Hepatocyte (in vitro differentiated cells): Measurements from ENCODE around the gene TEX11. TPM values are rescaled to one million over a fixed set of nuclear protein-coding genes. Genes with fewer than 3 reads are reported as not detected.
"Not testable (repeated sequence)": the region's sequence is repeated elsewhere in the genome, so short reads cannot be mapped to it uniquely, and the experiment has no call there.

ENCODE experiments used
- DNase-seq: peaks from one replicate; pipeline ENCODE4 v3.0.0-alpha.2; 2016; ENCODE audit warnings: low spot score
- H2AFZ ChIP-seq: fragments of 200-600 bp; sonication (generic); 2 replicates; pipeline ENCODE4 v1.6.0; 2016; ENCODE audit warnings: antibody characterized with exemption, mild to moderate bottlenecking
- H3K27ac ChIP-seq: fragments of 200-600 bp; sonication (generic); 2 replicates; pipeline ENCODE4 v1.5.1; 2016; ENCODE audit warnings: mild to moderate bottlenecking
- H3K27me3 ChIP-seq: fragments of 200-600 bp; sonication (generic); 2 replicates; pipeline ENCODE4 v1.6.1; 2016
- H3K36me3 ChIP-seq: fragments of 200-600 bp; sonication (generic); replicated peaks from 2 replicates; pipeline ENCODE4 v1.5.1; 2016; ENCODE audit warnings: low read depth; ENCODE audit not compliant: insufficient read depth
- H3K4me1 ChIP-seq: fragments of 200-600 bp; sonication (generic); 2 replicates; pipeline ENCODE4 v1.5.1; 2016; ENCODE audit warnings: mild to moderate bottlenecking, moderate library complexity; ENCODE audit not compliant: insufficient read depth
- H3K4me2 ChIP-seq: fragments of 200-600 bp; sonication (generic); 2 replicates; pipeline ENCODE4 v1.6.0; 2016
- H3K4me3 ChIP-seq: fragments of 200-600 bp; sonication (generic); 2 replicates; pipeline ENCODE4 v1.5.1; 2016; ENCODE audit warnings: mild to moderate bottlenecking
- H3K79me2 ChIP-seq: fragments of 200-600 bp; sonication (generic); 2 replicates; pipeline ENCODE4 v1.6.0; 2017; ENCODE audit warnings: mild to moderate bottlenecking
- H3K9me2 ChIP-seq: fragments of 200-600 bp; sonication (generic); replicated peaks from 2 replicates; pipeline ENCODE4 v1.6.0; 2017; ENCODE audit warnings: mild to moderate bottlenecking; ENCODE audit not compliant: insufficient read depth
- H3K9me3 ChIP-seq: fragments of 200-600 bp; sonication (generic); 2 replicates; pipeline ENCODE4 v1.5.1; 2016; ENCODE audit warnings: low read depth, mild to moderate bottlenecking
- H4K20me1 ChIP-seq: fragments of 200-600 bp; sonication (generic); 2 replicates; pipeline ENCODE4 v1.6.0; 2016; ENCODE audit warnings: mild to moderate bottlenecking; ENCODE audit not compliant: insufficient read depth, poor library complexity, severe bottlenecking
- CTCF ChIP-seq: fragments of 200-600 bp; sonication (generic); IDR thresholded peaks from 2 replicates; pipeline ENCODE4 v1.5.1; 2016; ENCODE audit warnings: antibody characterized with exemption, mild to moderate bottlenecking; ENCODE audit not compliant: poor library complexity
- EZH2 ChIP-seq: fragments of 200-600 bp; sonication (generic); IDR thresholded peaks from 2 replicates; pipeline ENCODE4 v1.6.1; 2016; ENCODE audit warnings: antibody characterized with exemption, mild to moderate bottlenecking, borderline replicate concordance
- EZH2phosphoT487 ChIP-seq: fragments of 200-600 bp; sonication (generic); IDR thresholded peaks from one replicate; pipeline ENCODE4 v1.6.1; 2018; ENCODE audit warnings: antibody characterized with exemption, mild to moderate bottlenecking, low read depth, moderate library complexity; ENCODE audit not compliant: unreplicated experiment, severe bottlenecking
- WGBS: methylation state at CpG from one replicate; pipeline ENCODE4 v1.1.6; 2016; ENCODE audit warnings: low lambda C conversion rate; ENCODE audit errors: missing lambda C conversion rate; 5-methylcytosine and 5-hydroxymethylcytosine counted together
- polyA plus RNA-seq: library from polyadenylated mRNA; unstranded; fragments of >200 nt; fragmentation: Nextera tagmentation; extraction: Ambion mirVana; gene quantifications from 2 replicates; pipeline ENCODE4 v1.2.1, GENCODE V29; 2016
- total RNA-seq: library from RNA; depleted of rRNA; stranded (reverse); fragments of >200 nt; gene quantifications from 2 replicates; pipeline ENCODE4 v1.2.3, GENCODE V29; 2014

Gene TEX11
- total and polyA plus RNA-seq, 2 experiments from 2014 or later: 0.20 TPM; not detected in 1

DNA sequence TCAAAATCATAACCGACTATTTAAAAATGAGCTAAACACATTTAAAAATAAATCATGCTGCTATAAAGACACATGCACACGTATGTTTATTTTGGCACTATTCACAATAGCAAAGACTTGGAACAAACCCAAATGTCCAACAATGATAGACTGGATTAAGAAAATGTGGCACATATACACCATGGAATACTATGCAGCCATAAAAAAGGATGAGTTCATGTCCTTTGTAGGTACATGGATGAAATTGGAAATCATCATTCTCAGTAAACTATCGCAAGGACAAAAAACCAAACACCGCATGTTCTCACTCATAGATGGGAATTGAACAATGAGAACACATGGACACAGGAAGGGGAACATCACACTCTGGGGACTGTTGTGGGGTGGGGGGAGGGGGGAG lies 251.0 kb downstream of the TEX11 start:
- DNase-seq, H2AFZ ChIP-seq, H3K36me3 ChIP-seq, H3K4me1 ChIP-seq, H3K9me2 ChIP-seq, H3K4me3 ChIP-seq, H4K20me1 ChIP-seq, H3K9me3 ChIP-seq, H3K27me3 ChIP-seq, H3K79me2 ChIP-seq, H3K27ac ChIP-seq, H3K4me2 ChIP-seq: not testable (repeated sequence)
- WGBS: 86% methylated on average over 4 of the region's 4 CpGs

DNA sequence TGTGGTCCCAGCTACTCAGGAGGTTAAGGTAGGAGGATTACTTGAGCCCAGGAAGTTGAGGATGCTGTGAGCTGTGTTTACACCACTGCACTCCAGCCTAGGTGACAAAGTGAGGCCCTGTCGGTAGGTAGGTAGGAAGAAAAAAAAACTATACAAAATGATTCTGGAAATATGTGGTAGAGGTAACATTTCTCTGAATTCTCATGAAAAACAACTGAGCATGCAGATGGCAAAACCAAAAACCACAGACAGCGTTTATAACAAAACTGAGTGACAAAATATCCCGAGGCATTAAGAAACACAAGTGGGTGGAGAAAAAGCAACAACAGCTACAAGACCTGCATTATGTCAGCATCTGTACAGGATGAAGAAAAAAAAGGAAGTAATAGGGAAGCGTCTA lies 252.2 kb downstream of the TEX11 start:
- Histone ChIP-seq H3K9me2 (no peaks in the 10 kb centered on the region), H3K36me3 (no peaks in the 10 kb centered on the region), H2AFZ (no peak overlapping the region), H3K4me2 (no peak overlapping the region), H3K4me1 (no peaks in the 10 kb centered on the region), H3K9me3 (no peaks in the 10 kb centered on the region), H3K27me3 (no peaks in the 10 kb centered on the region), H3K27ac (no peak overlapping the region), H3K4me3 (no peak overlapping the region), H4K20me1 (no peaks in the 10 kb centered on the region), H3K79me2 (no peaks in the 10 kb centered on the region)
- WGBS: 69% methylated on average over 4 of the region's 4 CpGs
- TF ChIP-seq EZH2phosphoT487 (no peak), CTCF (no peak), EZH2 (no peak)
- DNase-seq: no peak

GRCh38 chrX:70647910-70648309 lies 260.6 kb downstream of the TEX11 start:
- not testable (repeated sequence) for H3K27ac ChIP-seq
- 89% methylated on average over 3 of the region's 3 CpGs for WGBS

GRCh38 chrX:70636218-70636617 lies 272.3 kb downstream of the TEX11 start:
- no peaks in the 10 kb centered on the region for H3K79me2 ChIP-seq
- H3K9me3 ChIP-seq: no peaks in the 10 kb centered on the region
- no peak overlapping the region for H3K4me3 ChIP-seq
- H3K36me3 ChIP-seq: no peaks in the 10 kb centered on the region
- H3K27ac ChIP-seq: no peak overlapping the region
- no peaks in the 10 kb centered on the region for H3K4me1 ChIP-seq
- WGBS: 33% methylated on average over 1 of the region's 1 CpG
- H4K20me1 ChIP-seq: no peaks in the 10 kb centered on the region
- DNase-seq: no peak
- no peaks in the 10 kb centered on the region for H3K27me3 ChIP-seq
- no peak overlapping the region for H2AFZ ChIP-seq
- no peak overlapping the region for H3K4me2 ChIP-seq
- H3K9me2 ChIP-seq: no peaks in the 10 kb centered on the region
- TF ChIP-seq EZH2phosphoT487 (no peak), EZH2 (no peak), CTCF (no peak)

More at GRCh38 chrX:70647910-70648309, 260.6 kb downstream of the TEX11 start:
- H3K27me3 ChIP-seq, H3K4me1 ChIP-seq, H3K9me3 ChIP-seq, H3K9me2 ChIP-seq, H4K20me1 ChIP-seq, H3K4me2 ChIP-seq, H3K4me3 ChIP-seq, H3K79me2 ChIP-seq, H3K36me3 ChIP-seq, H2AFZ ChIP-seq, DNase-seq: not testable (repeated sequence)

- no peaks in the 10 kb centered on the region for H3K4me1 ChIP-seq
- H3K36me3 ChIP-seq: no peaks in the 10 kb centered on the region
- H3K27ac ChIP-seq: no peak overlapping the region
- no peak overlapping the region for H2AFZ ChIP-seq
- DNase-seq: no peak
- H4K20me1 ChIP-seq: no peaks in the 10 kb centered on the region
- H3K9me2 ChIP-seq: no peaks in the 10 kb centered on the region
- no peaks in the 10 kb centered on the region for H3K9me3 ChIP-seq
- 83% methylated on average over 2 of the region's 2 CpGs for WGBS
- no peaks in the 10 kb centered on the region for H3K79me2 ChIP-seq
- no peak overlapping the region for H3K4me3 ChIP-seq
- H3K4me2 ChIP-seq: no peak overlapping the region
- H3K27me3 ChIP-seq: no peaks in the 10 kb centered on the region
- TF ChIP-seq EZH2phosphoT487: no peak
- TF ChIP-seq CTCF: no peak
- TF ChIP-seq EZH2: no peak
Observed at GRCh38 chrX:70635669-70636068, 272.8 kb downstream of the TEX11 start.
